ENCODE results near the gene PCLO. TPM values are rescaled to one million over a fixed set of nuclear protein-coding genes. Genes with fewer than 3 reads are reported as not detected.

Gene PCLO
- total and polyA plus RNA-seq, 9 of the 15 experiments (the other 6 are each of a cell fraction or from before 2014, with no cell fraction given): under 0.01 to 0.01 TPM; not detected in 7

DNA sequence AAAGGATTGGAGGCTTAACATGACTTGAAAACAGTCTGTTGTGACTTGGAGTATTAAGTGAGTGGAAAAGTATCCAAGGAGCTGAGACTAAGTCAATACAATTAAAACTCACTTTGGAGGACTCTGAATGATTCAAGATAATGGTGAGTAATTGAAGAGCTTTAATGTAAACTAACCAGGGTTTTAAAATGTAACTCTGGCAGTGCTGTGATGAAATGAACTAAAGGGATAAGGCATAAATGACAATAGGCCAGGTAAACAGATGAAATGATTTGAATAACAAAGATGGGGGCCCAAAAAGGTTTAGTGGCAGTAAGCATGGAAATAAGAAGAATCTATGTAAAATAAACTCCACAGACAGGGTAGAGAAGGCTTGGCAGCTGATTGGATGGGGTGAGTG lies 402.6 kb downstream of the PCLO start (continued):
- TF ChIP-seq, protein P1, sequence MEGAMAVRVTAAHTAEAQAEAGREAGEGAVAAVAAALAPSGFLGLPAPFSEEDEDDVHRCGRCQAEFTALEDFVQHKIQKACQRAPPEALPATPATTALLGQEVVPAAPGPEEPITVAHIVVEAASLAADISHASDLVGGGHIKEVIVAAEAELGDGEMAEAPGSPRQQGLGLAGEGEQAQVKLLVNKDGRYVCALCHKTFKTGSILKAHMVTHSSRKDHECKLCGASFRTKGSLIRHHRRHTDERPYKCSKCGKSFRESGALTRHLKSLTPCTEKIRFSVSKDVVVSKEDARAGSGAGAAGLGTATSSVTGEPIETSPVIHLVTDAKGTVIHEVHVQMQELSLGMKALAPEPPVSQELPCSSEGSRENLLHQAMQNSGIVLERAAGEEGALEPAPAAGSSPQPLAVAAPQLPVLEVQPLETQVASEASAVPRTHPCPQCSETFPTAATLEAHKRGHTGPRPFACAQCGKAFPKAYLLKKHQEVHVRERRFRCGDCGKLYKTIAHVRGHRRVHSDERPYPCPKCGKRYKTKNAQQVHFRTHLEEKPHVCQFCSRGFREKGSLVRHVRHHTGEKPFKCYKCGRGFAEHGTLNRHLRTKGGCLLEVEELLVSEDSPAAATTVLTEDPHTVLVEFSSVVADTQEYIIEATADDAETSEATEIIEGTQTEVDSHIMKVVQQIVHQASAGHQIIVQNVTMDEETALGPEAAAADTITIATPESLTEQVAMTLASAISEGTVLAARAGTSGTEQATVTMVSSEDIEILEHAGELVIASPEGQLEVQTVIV (CRISPR knock-in tag; IDR thresholded peaks at IDR 0.05; ENCODE audit: borderline replicate concordance): no peak
- TF ChIP-seq NFIC (IDR thresholded peaks at IDR 0.05) (no peak), DNMT1 (IDR thresholded peaks at IDR 0.05) (no peak), POLR2H (tag; IDR thresholded peaks at IDR 0.05; ENCODE audit: low read depth) (no peak)

DNA sequence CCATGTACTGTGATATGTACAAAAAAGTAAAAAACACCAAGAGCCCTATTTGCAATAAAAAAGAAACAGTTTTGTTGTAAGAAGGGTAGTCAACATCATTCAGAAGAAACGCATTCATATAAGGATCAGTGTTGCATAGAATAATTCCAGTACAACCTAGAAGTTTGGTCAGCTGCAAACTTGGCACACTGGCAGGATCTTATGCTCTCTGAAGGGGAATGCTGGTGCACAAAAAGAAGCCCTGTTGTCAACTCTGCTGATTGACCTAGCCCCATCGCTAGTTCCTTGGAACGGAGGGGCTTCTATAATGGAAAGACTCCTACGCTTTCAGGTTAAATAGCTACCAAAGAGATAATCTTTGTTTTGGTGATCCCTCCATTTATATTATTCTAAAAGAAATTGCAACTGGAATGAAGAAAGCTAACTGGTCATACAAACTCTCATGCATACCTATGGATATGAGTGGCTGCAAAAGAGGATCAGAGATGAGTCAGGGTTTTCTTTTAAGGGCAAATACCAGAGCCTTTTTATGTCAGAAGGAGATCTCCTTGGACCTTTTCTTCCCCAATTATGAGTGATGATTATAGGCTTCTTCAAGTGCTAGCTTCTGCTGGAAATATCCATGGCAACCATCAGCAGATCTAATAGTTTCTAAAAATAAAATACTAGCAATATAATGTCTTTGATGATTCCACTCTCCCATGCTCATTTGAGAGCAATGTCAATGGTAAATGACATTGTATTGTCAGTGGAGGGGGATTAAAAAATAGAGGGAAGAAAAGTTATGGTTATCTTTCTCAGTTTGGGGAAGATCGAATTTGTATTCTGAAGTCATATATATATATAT lies 406.8 kb downstream of the PCLO start:
- BruUV-seq (replicated peaks): no TSS peak
- FAIRE-seq: no peak
- TF ChIP-seq, protein P2, sequence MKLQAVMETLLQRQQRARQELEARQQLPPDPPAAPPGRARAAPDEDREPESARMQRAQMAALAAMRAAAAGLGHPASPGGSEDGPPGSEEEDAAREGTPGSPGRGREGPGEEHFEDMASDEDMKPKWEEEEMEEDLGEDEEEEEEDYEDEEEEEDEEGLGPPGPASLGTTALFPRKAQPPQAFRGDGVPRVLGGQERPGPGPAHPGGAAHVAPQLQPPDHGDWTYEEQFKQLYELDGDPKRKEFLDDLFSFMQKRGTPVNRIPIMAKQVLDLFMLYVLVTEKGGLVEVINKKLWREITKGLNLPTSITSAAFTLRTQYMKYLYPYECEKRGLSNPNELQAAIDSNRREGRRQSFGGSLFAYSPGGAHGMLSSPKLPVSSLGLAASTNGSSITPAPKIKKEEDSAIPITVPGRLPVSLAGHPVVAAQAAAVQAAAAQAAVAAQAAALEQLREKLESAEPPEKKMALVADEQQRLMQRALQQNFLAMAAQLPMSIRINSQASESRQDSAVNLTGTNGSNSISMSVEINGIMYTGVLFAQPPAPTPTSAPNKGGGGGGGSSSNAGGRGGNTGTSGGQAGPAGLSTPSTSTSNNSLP (IDR thresholded peaks at IDR 0.05; ENCODE audit: borderline replicate concordance, low read depth, low read length): no peak
- TF ChIP-seq SMARCA4 (IDR thresholded peaks at IDR 0.05): no peak
- no peak for TF ChIP-seq ZNF134 (CRISPR knock-in tag; conservative IDR thresholded peaks at IDR 0.05)
- no peak for TF ChIP-seq ETV5 (CRISPR knock-in tag; IDR thresholded peaks at IDR 0.05; ENCODE audit: low read depth)
- TF ChIP-seq DDX20 (tag; IDR thresholded peaks at IDR 0.05; ENCODE audit: low read depth): no peak
- TF ChIP-seq, protein P3, sequence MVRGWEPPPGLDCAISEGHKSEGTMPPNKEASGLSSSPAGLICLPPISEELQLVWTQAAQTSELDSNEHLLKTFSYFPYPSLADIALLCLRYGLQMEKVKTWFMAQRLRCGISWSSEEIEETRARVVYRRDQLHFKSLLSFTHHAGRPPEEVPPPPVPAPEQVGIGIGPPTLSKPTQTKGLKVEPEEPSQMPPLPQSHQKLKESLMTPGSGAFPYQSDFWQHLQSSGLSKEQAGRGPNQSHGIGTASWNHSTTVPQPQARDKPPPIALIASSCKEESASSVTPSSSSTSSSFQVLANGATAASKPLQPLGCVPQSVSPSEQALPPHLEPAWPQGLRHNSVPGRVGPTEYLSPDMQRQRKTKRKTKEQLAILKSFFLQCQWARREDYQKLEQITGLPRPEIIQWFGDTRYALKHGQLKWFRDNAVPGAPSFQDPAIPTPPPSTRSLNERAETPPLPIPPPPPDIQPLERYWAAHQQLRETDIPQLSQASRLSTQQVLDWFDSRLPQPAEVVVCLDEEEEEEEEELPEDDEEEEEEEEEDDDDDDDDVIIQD (CRISPR knock-in tag; IDR thresholded peaks at IDR 0.05): no peak
- TF ChIP-seq, protein P4, sequence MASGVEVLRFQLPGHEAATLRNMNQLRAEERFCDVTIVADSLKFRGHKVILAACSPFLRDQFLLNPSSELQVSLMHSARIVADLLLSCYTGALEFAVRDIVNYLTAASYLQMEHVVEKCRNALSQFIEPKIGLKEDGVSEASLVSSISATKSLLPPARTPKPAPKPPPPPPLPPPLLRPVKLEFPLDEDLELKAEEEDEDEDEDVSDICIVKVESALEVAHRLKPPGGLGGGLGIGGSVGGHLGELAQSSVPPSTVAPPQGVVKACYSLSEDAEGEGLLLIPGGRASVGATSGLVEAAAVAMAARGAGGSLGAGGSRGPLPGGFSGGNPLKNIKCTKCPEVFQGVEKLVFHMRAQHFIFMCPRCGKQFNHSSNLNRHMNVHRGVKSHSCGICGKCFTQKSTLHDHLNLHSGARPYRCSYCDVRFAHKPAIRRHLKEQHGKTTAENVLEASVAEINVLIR (CRISPR knock-in tag; IDR thresholded peaks at IDR 0.05): no peak
- TF ChIP-seq BRCA1 (IDR thresholded peaks at IDR 0.05): no peak
- no peak for TF ChIP-seq BRCA1 (CRISPR knock-in tag; IDR thresholded peaks at IDR 0.05)
- TF ChIP-seq CBFB (CRISPR knock-in tag; IDR thresholded peaks at IDR 0.05): no peak
- TF ChIP-seq XRCC3 (IDR thresholded peaks at IDR 0.05): no peak

More for the DNA sequence above, 406.8 kb downstream of the PCLO start:
- no peak overlapping the region for H3K4me2 ChIP-seq (ENCODE audit: insufficient read depth, low read length)
- no peaks in the 10 kb centered on the region for H3K4me1 ChIP-seq (replicated peaks in 1 of 2; ENCODE audit: control insufficient read depth in 2 of 2, insufficient read depth in 2 of 2, low read length in 2 of 2)
- no peaks in the 10 kb centered on the region for H3K79me2 ChIP-seq (ENCODE audit: control insufficient read depth, insufficient read depth, low read length)
- intact Hi-C loops (cut with micrococcal nuclease) (no loop called here), in situ Hi-C loops (cut with MboI) (no loop called here)
- no peaks in the 10 kb centered on the region for H3K27me3 ChIP-seq (ENCODE audit: control insufficient read depth in 2 of 2, insufficient read depth in 2 of 2, low read length in 2 of 2)
- H3K4me3 ChIP-seq: no peak overlapping the region
- no peak for DNase-seq (ENCODE audit: extremely low read depth in 1 of 4, low spot score in 3 of 4)
- no peak overlapping the region for H3K9ac ChIP-seq (ENCODE audit: insufficient read depth in 1 of 2, low read depth in 2 of 2, low read length in 2 of 2)
- no peaks in the 10 kb centered on the region for H3K9me1 ChIP-seq (ENCODE audit: control insufficient read depth, insufficient read depth, low read length)
- under 1% methylated on average over 5 of the region's 5 CpGs for WGBS (ENCODE audit: insufficient coverage, low coverage, missing lambda C conversion rate)
- no peaks in the 10 kb centered on the region for H3K36me3 ChIP-seq (ENCODE audit: control insufficient read depth, insufficient read depth, low read length)
- H3K27ac ChIP-seq (ENCODE audit: extremely low read depth, low read depth, low read length): no peak overlapping the region
- peaks cover 5% of the 10 kb centered on the region; the same call in 1 of the 2 replicates for H3K9me3 ChIP-seq (replicated peaks; ENCODE audit: control insufficient read depth, insufficient read depth, low read depth, low read length)
- ChIA-PET CTCF (ENCODE audit: low intra/inter-chr PET ratio) (no interaction called here), POLR2A (no interaction called here)
- H4K20me1 ChIP-seq (replicated peaks; ENCODE audit: control insufficient read depth, insufficient read depth, low read length): no peaks in the 10 kb centered on the region
- H2AFZ ChIP-seq (ENCODE audit: low read depth, low read length): no peak overlapping the region
- no peak for ATAC-seq
